ENCODE measurements around the gene THSD7B. TPM values are rescaled to one million over a fixed set of nuclear protein-coding genes. Genes with fewer than 3 reads are reported as not detected.

The THSD7B gene
- total RNA-seq, 4 donors from 2014 or later: 0.12 to 1.1 (median 0.39) TPM

- TF ChIP-seq POLR2AphosphoS5 (IDR thresholded peaks at IDR 0.05) (no peak), POLR2A (IDR thresholded peaks at IDR 0.05) (no peak), EP300 (IDR thresholded peaks at IDR 0.05) (no peak), CTCF (IDR thresholded peaks at IDR 0.05) (no peak)
These were observed 33.4 kb downstream of the THSD7B start for GRCh38 chr2:136798766-136799165.

DNA sequence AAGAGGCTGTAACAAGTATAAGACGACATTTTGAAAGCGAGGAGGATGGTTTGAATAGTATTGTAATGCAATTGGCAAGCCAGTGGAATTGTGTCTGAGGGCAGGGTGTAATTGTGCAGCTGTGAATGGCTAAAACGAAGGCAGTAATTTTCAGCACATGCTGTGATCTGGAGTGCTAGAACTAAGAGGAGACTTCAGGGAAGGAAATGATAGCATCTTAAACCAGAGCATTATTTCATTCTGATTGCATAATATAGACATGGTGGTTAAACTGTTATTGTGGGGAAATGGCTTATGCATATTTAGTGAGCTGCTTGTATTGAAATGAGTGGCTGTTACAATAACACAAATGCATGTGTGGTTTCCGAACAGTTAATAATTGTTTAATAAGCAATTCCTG lies 36.3 kb downstream of the THSD7B start:
- no peaks in the 10 kb centered on the region for H3K4me1 ChIP-seq
- H3K9me3 ChIP-seq: peaks cover 0 to 14% (median 0%) of the 10 kb centered on the region in 3 donors
- H3K4me3 ChIP-seq: no peak overlapping the region
- no peaks in the 10 kb centered on the region for H3K36me3 ChIP-seq
- H3K27me3 ChIP-seq: no peaks in the 10 kb centered on the region
- no peak for TF ChIP-seq POLR2AphosphoS5 (IDR thresholded peaks at IDR 0.05)
- TF ChIP-seq POLR2A (IDR thresholded peaks at IDR 0.05): no peak
- TF ChIP-seq EP300 (IDR thresholded peaks at IDR 0.05): no peak
- no peak for TF ChIP-seq CTCF (IDR thresholded peaks at IDR 0.05)
- WGBS, 2 donors (ENCODE audit: low coverage in 1 of 2): 83 to 91% methylated on average over 2 to 4 of the region's 4 CpGs
- ATAC-seq: no peak
- no peak overlapping the region for H3K27ac ChIP-seq

More at GRCh38 chr2:136798766-136799165, 33.4 kb downstream of the THSD7B start:
- no peak for ATAC-seq
- Histone ChIP-seq H3K4me3 (no peak overlapping the region), H3K36me3 (no peaks in the 10 kb centered on the region), H3K27me3 (no peaks in the 10 kb centered on the region), H3K4me1 (no peaks in the 10 kb centered on the region), H3K27ac (no peak overlapping the region), H3K9me3 (no peaks in the 10 kb centered on the region)

DNA sequence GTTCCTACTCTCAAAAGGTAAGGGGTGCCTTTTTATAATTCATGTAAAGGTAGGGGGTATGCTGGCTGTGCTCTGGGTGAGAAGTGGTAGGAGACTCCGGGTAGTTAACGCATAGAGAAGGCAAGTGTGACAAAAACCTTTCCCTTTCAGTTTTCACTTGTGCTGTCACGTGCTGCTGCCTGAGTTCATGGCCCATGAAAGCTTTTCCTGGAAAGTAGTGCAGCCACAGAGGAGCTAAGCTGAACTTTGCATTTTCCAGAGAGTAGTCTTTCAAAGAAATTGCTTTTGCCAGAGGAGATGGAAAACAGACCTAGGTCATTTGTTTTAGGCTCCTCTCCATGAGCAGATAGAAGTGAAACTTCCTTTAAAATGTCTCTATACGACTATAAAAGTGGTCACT lies 44.7 kb downstream of the THSD7B start:
- H3K27ac ChIP-seq: no peak overlapping the region
- TF ChIP-seq POLR2AphosphoS5 (IDR thresholded peaks at IDR 0.05): no peak
- no peak for TF ChIP-seq EP300 (IDR thresholded peaks at IDR 0.05)
- TF ChIP-seq POLR2A (IDR thresholded peaks at IDR 0.05): no peak
- TF ChIP-seq CTCF (IDR thresholded peaks at IDR 0.05): no peak
- H3K27me3 ChIP-seq: no peaks in the 10 kb centered on the region
- H3K4me1 ChIP-seq: no peaks in the 10 kb centered on the region
- H3K36me3 ChIP-seq: no peaks in the 10 kb centered on the region
- peaks cover 0 to 11% (median 0%) of the 10 kb centered on the region in 3 donors for H3K9me3 ChIP-seq
- ATAC-seq: no peak
- no peak overlapping the region for H3K4me3 ChIP-seq
- WGBS, 2 donors (ENCODE audit: low coverage in 1 of 2): 12 to 53% methylated on average over 4 of the region's 4 CpGs

DNA sequence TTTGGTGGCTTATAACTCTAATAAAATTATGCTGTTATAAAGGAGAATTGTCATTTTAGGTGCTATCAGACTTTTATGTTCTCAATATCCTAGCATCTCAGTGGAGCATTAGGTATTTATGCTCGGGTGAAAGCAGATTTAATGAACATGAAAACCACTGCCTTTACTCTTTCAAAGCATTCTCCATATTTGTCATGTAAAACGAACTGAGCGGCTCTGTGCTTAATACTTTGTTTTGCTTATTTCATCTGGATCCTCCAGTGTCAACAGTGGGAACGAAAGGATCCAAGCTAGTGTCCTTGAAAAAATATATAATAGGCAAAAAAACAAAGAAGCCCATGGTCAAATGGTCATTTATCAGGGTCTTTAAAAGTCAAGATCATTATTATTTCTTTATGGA lies 53.5 kb downstream of the THSD7B start:
- H3K27me3 ChIP-seq: no peaks in the 10 kb centered on the region
- no peak overlapping the region for H3K4me3 ChIP-seq
- no peaks in the 10 kb centered on the region for H3K9me3 ChIP-seq
- ATAC-seq: no peak
- 46 to 80% methylated on average over 4 of the region's 4 CpGs for WGBS, 2 donors (ENCODE audit: low coverage in 1 of 2)
- H3K36me3 ChIP-seq: no peaks in the 10 kb centered on the region
- TF ChIP-seq POLR2AphosphoS5 (IDR thresholded peaks at IDR 0.05): no peak
- TF ChIP-seq POLR2A (IDR thresholded peaks at IDR 0.05): no peak
- TF ChIP-seq CTCF (IDR thresholded peaks at IDR 0.05): no peak
- no peak for TF ChIP-seq EP300 (IDR thresholded peaks at IDR 0.05)
- no peak overlapping the region for H3K27ac ChIP-seq
- no peaks in the 10 kb centered on the region for H3K4me1 ChIP-seq

GRCh38 chr2:136823291-136823690 lies 57.9 kb downstream of the THSD7B start:
- Histone ChIP-seq H3K27ac (no peak overlapping the region), H3K36me3 (no peaks in the 10 kb centered on the region), H3K4me3 (no peak overlapping the region), H3K27me3 (no peaks in the 10 kb centered on the region), H3K9me3 (no peaks in the 10 kb centered on the region), H3K4me1 (no peaks in the 10 kb centered on the region)
- no peak for ATAC-seq
- 35 to 57% methylated on average over 7 of the region's 7 CpGs for WGBS, 2 donors (ENCODE audit: low coverage in 1 of 2)
- TF ChIP-seq POLR2A (IDR thresholded peaks at IDR 0.05) (no peak), EP300 (IDR thresholded peaks at IDR 0.05) (no peak), CTCF (IDR thresholded peaks at IDR 0.05) (no peak), POLR2AphosphoS5 (IDR thresholded peaks at IDR 0.05) (no peak)
